ENCODE results near the gene SH3RF2.

DNA sequence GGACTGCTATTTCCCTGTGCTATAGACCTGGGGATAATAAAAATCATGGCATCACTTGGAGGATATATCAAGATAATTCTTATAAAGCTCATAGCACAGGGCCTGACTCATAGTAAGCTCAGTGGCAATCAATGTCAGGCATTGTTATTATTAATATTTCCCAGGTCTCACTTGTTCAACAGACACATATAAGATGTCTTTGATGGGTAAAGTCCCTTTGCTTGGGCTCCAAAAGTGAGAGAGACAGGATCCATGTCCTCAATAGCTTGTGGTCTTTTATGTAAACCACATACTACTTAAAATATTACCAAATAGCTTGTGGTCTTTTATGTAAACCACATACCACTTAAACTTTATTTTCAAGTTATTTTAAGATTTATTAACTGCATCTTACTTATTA, 11.2 kb downstream of the SH3RF2 start:
- TF ChIP-seq, protein P1, sequence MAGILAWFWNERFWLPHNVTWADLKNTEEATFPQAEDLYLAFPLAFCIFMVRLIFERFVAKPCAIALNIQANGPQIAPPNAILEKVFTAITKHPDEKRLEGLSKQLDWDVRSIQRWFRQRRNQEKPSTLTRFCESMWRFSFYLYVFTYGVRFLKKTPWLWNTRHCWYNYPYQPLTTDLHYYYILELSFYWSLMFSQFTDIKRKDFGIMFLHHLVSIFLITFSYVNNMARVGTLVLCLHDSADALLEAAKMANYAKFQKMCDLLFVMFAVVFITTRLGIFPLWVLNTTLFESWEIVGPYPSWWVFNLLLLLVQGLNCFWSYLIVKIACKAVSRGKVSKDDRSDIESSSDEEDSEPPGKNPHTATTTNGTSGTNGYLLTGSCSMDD (CRISPR knock-in tag; IDR thresholded peaks at IDR 0.05) = no peak
- TF ChIP-seq, protein P2, sequence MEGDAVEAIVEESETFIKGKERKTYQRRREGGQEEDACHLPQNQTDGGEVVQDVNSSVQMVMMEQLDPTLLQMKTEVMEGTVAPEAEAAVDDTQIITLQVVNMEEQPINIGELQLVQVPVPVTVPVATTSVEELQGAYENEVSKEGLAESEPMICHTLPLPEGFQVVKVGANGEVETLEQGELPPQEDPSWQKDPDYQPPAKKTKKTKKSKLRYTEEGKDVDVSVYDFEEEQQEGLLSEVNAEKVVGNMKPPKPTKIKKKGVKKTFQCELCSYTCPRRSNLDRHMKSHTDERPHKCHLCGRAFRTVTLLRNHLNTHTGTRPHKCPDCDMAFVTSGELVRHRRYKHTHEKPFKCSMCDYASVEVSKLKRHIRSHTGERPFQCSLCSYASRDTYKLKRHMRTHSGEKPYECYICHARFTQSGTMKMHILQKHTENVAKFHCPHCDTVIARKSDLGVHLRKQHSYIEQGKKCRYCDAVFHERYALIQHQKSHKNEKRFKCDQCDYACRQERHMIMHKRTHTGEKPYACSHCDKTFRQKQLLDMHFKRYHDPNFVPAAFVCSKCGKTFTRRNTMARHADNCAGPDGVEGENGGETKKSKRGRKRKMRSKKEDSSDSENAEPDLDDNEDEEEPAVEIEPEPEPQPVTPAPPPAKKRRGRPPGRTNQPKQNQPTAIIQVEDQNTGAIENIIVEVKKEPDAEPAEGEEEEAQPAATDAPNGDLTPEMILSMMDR (CRISPR knock-in tag; IDR thresholded peaks at IDR 0.05) = no peak
- TF ChIP-seq POLR2A (IDR thresholded peaks at IDR 0.05; ENCODE audit: insufficient read depth in 1 of 2, low read depth in 2 of 2, low read length in 2 of 2) (no peak), ZNF558 (CRISPR knock-in tag; IDR thresholded peaks at IDR 0.05; ENCODE audit: borderline replicate concordance) (no peak), GATAD1 (CRISPR knock-in tag; IDR thresholded peaks at IDR 0.05) (no peak), AHDC1 (CRISPR knock-in tag; IDR thresholded peaks at IDR 0.05; ENCODE audit: borderline replicate concordance) (no peak), NFATC3 (CRISPR knock-in tag; IDR thresholded peaks at IDR 0.05) (no peak), SMAD3 (CRISPR knock-in tag; IDR thresholded peaks at IDR 0.05) (no peak), POLR2AphosphoS5 (IDR thresholded peaks at IDR 0.05; ENCODE audit: low read depth, low read length) (no peak), NRL (CRISPR knock-in tag; IDR thresholded peaks at IDR 0.05; ENCODE audit: borderline replicate concordance) (no peak), SALL2 (CRISPR knock-in tag; IDR thresholded peaks at IDR 0.05) (no peak), THRA (CRISPR knock-in tag; IDR thresholded peaks at IDR 0.05; ENCODE audit: borderline replicate concordance) (no peak), USF2 (IDR thresholded peaks at IDR 0.05; ENCODE audit: low read depth, low read length) (no peak), USF2 (CRISPR knock-in tag; IDR thresholded peaks at IDR 0.05; ENCODE audit: borderline replicate concordance) (no peak), GPBP1L1 (CRISPR knock-in tag; IDR thresholded peaks at IDR 0.05) (no peak)
